NK-92 (cell line): ENCODE data around the gene NUP153.
"Not testable (repeated sequence)": the region's sequence is repeated elsewhere in the genome, so short reads cannot be mapped to it uniquely, and the experiment has no call there.

Source experiments
- DNase-seq: peaks from one replicate; lab custom pipeline; 2025; ENCODE audit not compliant: unreplicated experiment; lab: John Stamatoyannopoulos, UW

The NUP153 gene

DNA sequence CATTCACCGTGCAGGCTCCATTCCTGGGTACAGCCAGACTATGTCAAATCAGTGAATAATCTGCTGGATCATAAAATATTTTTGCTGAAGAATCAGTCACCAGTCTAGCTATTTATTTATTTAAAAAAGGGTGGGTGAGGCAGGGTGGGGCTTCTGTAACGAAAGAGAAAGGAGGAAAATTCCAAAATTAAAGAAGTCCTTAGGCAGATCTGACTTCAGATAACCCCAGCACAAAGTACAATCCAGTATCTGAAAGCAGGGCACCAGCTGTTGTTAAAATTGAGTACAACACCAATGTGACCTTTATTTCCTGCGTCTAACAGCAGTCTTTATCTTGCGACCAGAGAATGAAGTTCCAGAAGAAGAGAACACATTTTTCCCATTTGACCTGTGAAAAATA is 90.9 kb downstream of the NUP153 start:
- DNase-seq = no peak

- DNase-seq = no peak
Measured at GRCh38 chr6:17612048-17612447, 94.7 kb downstream of the NUP153 start.

DNA sequence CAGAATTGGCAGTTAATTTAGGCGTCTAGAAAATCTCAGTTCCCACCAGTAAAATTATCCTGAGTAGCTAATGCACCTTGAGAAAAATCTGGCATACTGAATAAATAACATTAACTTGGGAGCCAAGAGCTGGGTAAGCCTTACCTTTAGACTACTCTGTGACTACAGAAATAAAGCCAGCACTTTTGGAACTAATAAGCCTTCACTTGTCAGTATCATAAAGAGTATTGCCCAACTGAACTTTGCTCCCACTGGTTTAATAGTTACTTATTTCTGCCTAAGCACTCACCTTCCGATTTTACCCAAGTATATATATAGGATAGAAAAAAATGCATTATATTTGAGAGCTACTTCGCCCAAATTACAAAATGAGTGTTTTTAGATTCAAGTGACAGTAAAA is 95.9 kb downstream of the NUP153 start:
- DNase-seq = no peak

GRCh38 chr6:17606606-17607005 is 100.1 kb downstream of the NUP153 start:
- DNase-seq = no peak

DNA sequence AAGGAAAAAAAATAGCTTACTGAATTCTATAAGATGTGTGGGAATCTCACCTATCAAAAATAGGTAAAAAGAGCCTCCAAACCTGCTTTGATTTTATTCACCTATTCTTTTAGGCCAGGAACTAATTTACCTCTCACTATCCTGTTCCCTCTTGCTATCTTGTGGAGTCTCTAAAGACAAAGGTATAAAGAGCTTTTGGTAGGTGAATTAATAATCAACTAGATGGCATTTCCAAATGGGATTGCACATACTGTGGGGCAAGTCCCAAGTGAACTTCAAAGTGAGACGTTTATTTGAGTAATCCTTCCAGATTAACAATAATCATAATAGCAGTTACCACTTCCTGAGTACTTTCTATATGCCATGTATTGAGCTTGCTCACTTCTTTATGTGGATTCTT is 103.8 kb downstream of the NUP153 start:
- no peak for DNase-seq

DNA sequence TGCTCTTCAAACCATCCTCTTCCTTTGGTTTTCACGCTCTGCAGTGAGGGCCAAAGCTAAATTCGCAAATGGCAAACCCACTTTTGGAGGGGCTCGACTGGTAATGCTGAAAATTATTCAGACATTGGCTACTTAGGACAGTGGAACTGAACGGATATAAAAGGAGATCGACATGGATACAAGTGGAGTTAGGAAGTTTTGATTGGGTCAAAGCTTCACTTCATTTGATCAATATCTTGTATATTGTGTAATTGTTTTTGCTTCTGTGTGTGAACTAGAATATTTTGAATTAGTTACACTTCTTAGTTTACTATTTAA is 105.4 kb downstream of the NUP153 start:
- no peak for DNase-seq

- DNase-seq = no peak
Measured at GRCh38 chr6:17600527-17601385, 106.0 kb downstream of the NUP153 start.

DNA sequence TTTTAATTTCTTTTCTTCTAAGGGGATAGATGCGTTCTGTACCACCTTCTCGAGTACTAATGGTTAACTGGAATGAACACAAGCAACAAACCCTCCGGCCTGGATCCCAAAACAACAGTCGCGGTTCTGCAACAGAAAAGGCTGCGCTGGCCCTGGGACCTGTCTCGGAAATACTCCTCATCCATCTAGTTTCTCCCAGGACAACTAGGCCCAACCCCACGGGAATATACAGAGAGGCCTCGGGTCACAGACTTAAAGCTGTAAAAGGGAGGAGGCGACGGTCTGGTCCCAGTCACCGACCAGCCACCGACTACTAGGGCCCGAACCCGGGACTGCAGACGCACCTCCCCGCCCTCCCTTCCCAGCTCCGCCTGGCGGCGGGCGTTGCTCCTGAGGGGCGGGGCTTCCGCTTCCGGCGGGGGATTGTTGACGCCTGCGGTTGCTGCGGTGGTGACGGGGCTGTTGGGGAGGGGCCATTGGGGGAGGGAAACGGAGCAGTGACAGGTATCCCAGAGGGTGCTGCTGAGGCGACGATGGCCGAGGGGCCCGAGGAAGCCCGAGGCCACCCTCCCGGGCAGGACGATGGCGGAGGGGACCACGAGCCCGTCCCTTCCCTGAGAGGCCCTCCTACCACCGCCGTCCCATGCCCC is 106.7 kb downstream of the NUP153 start, which contains the start of gene FAM8A1:
Gene FAM8A1, plus strand, starts transcription at position 426 of the 650 bp plus-strand sequence. Its CDS starts 108 bp downstream, at position 534.
- DNase-seq = peak; percentile 57

GRCh38 chr6:17596085-17596484 is 110.6 kb downstream of the NUP153 start:
- no peak for DNase-seq

GRCh38 chr6:17593246-17593645 is 113.5 kb downstream of the NUP153 start:
- no peak for DNase-seq

DNA sequence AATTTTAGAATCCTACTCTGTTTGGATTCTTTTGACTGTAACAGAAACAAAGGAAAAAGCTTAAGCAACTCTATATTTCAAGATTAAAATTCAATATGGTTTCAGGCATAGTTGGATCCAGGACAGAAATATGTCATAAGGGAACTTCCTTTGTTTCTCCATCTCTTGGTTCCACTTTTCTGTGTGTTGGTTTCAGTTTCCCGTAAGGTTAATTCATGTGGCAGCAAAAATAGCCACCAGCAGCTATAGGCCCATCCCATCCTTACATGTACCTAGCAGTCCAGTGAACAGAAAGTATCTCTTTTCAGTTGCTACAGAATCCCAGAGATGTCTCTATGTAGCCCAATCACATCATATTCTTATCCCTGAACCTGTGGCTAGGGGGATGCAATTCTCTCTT is 115.4 kb downstream of the NUP153 start:
- no peak for DNase-seq

GRCh38 chr6:17589406-17590096 is 117.2 kb downstream of the NUP153 start:
- DNase-seq = no peak

DNA sequence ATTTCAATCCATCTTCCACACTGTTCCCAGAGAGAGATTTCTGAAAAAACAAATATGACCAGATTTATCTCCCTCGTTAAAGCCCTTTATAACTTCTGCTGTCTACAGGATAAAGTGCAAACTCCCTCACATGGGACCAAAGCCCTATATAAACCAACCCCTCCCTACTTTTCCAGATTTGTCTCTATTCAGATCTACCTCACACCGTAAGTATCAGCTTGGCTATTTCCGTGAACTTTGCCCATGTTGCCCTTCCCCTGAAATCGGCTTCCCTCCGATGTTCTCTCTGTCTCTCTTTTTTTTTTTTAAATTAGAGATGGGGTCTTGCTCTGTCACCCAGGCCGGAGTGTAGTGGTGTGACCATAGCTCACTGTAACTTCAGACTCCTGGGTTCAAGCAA is 118.7 kb downstream of the NUP153 start:
- DNase-seq = no peak

- DNase-seq = not testable (repeated sequence)
Measured at GRCh38 chr6:17586623-17587022, 120.1 kb downstream of the NUP153 start.

- no peak for DNase-seq
Measured at GRCh38 chr6:17585766-17586490, 120.8 kb downstream of the NUP153 start.

GRCh38 chr6:17584241-17584803 is 122.4 kb downstream of the NUP153 start:
- DNase-seq = no peak

DNA sequence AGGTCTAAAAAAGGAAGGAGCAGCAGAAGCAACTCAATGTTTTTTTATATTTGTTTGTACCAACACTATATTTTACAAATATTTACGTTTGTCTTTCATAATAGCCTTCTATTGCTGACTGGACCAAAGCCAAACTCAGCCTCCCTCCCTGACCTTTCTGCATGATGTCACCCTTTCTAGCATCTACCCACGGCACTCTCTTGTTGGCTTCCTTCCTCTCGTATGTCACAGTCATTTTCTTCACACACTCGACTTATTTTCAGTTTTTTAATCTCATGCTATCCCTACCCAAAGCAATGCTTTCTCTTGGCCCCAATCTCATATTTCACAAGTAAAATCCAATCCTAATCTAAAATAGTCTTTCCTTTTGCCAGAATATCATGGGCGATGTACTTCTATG is 122.9 kb downstream of the NUP153 start:
- DNase-seq = no peak

DNA sequence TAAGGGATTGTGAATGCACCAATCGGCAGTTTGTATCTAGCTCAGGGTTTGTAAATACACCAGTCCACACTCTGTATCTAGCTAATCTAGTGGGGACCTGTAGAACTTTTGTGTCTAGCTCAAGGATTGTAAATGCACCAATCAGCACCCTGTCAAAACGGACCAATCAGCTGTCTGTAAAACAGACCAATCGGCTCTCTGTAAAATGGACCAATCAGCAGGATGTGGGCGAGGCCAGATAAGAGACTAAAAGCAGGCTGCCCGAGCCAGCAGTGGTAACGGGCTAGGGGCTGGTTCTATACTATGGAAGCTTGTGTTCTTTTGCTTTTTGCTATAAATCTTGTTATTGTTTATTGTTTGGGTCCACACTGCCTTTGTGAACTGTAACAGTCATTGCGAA is 125.4 kb downstream of the NUP153 start:
- not testable (repeated sequence) for DNase-seq

DNA sequence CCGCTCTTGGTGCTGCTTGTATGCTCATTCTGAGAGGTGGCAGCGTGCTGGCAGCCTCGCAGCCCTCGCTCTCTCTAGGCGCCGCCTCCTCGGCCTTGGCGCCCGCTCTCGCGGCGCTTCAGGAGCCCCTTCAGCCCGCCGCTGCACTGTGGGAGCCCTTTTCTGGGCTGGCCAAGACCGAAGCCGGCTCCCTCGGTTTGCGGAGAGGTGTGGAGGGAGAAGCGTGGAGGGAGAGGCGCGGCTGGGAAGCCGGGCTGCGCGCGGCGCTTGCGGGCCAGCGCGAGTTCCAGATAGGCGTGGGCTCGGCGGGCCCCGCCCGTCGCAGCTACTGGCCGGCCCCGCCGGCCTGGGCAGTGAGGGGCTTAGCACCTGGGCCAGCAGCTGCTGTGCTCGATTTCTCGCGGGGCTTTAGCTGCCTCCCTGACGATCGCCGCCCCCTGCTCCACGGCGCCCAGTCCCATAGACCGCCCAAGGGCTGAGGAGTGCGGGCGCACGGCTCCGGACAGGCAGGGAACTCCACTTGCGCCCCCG is 126.1 kb downstream of the NUP153 start:
- no peak for DNase-seq

DNA sequence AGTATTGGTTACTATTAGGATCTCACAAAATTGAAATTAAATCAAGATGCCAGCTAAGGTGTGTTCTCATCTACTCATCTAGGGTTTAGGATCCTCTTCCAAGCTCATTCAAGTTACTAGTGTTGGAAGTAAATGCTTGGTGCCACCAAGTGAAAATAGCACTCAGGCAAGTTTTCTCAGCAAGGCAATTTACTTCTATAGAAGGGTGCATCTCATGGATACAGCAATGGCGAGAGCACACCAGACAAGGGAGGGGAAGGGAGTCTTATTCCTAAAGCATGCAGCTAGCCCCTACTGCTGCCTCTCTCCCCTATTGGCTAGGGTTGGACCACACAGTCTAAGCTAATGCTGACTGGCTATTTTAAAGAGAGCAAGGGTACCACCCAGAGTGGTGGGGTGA is 129.7 kb downstream of the NUP153 start:
- no peak for DNase-seq
